Lower lobe of right lung (tissue), 2 donors: ENCODE measurements around the gene FOXJ3. TPM values are rescaled to one million over a fixed set of nuclear protein-coding genes. Genes with fewer than 3 reads are reported as not detected.

Source experiments
- ATAC-seq, 2 donors: fragments of 200-7000 bp; cut with Tn5 transposase; one replicate each; pipeline ENCODE4 v1.9.1; 2020 to 2022; ENCODE audit warnings: mild to moderate bottlenecking in 2 of 2, moderate library complexity in 2 of 2
- DNase-seq: peaks from one replicate; pipeline ENCODE4 v3.0.0-alpha.2; 2020
- H3K27ac ChIP-seq: fragments of 200-600 bp; one replicate; pipeline ENCODE4 v1.8.0; 2022
- H3K27me3 ChIP-seq: fragments of 200-600 bp; one replicate; pipeline ENCODE4 v1.8.0; 2022; ENCODE audit warnings: low read depth
- H3K36me3 ChIP-seq: fragments of 200-600 bp; one replicate; pipeline ENCODE4 v1.8.0; 2022; ENCODE audit warnings: mild to moderate bottlenecking
- H3K4me1 ChIP-seq: fragments of 200-600 bp; one replicate; pipeline ENCODE4 v1.8.0; 2022
- H3K4me3 ChIP-seq: fragments of 200-600 bp; one replicate; pipeline ENCODE4 v1.8.0; 2022; ENCODE audit warnings: mild to moderate bottlenecking
- H3K9me3 ChIP-seq: fragments of 200-600 bp; one replicate; pipeline ENCODE4 v1.8.0; 2022
- CTCF ChIP-seq: fragments of 200-600 bp; IDR thresholded peaks from one replicate; pipeline ENCODE4 v1.8.0; 2022; ENCODE audit warnings: antibody characterized with exemption, mild to moderate bottlenecking
- intact Hi-C: fragments of 100-400 bp; cut with DNase I; formaldehyde crosslinking; loops from one replicate; pipeline ENCODE4 v1.11.0; 2022
- total RNA-seq: library from RNA; stranded (reverse); fragmentation: NEBNext Ultra II Directional; extraction: Animal tissue kit (Norgen Biotek cat#: 25700); gene quantifications from one replicate; pipeline ENCODE4 v1.2.1, GENCODE V29; 2021
- donor health status: DM: no; HTN: yes; CAD: no; lungs with severe emphysema.

The FOXJ3 gene
- total RNA-seq, 1 donor from 2014 or later = 44.0 TPM

- no peak for TF ChIP-seq CTCF
- Histone ChIP-seq H3K27ac (no peak overlapping the region), H3K9me3 (no peaks in the 10 kb centered on the region), H3K4me3 (no peak overlapping the region), H3K36me3 (no peaks in the 10 kb centered on the region), H3K27me3 (no peaks in the 10 kb centered on the region), H3K4me1 (peaks cover 65% of the 10 kb centered on the region)
- no peak for ATAC-seq
- no peak for DNase-seq
- intact Hi-C loops = no loop called here
Observed at GRCh38 chr1:42320708-42321107, 14.3 kb downstream of the FOXJ3 start.

GRCh38 chr1:42319871-42320484 lies 15.1 kb downstream of the FOXJ3 start:
- ATAC-seq (no peak), DNase-seq (no peak)
- H3K27ac ChIP-seq = no peak overlapping the region
- TF ChIP-seq CTCF = no peak
- no peaks in the 10 kb centered on the region for H3K36me3 ChIP-seq
- H3K27me3 ChIP-seq = no peaks in the 10 kb centered on the region
- peaks cover 69% of the 10 kb centered on the region for H3K4me1 ChIP-seq
- no peak overlapping the region for H3K4me3 ChIP-seq
- intact Hi-C loops = no loop called here
- H3K9me3 ChIP-seq = no peaks in the 10 kb centered on the region

- Histone ChIP-seq H3K27me3 (no peaks in the 10 kb centered on the region), H3K36me3 (no peaks in the 10 kb centered on the region), H3K9me3 (no peaks in the 10 kb centered on the region), H3K4me1 (peaks cover 70% of the 10 kb centered on the region), H3K4me3 (no peak overlapping the region), H3K27ac (no peak overlapping the region)
- intact Hi-C loops = no loop called here
- ATAC-seq (no peak), DNase-seq (no peak)
- no peak for TF ChIP-seq CTCF
Observed at GRCh38 chr1:42319128-42319851, 15.7 kb downstream of the FOXJ3 start.

- Histone ChIP-seq H3K27me3 (no peaks in the 10 kb centered on the region), H3K27ac (no peak overlapping the region), H3K4me3 (no peak overlapping the region), H3K4me1 (peaks cover 75% of the 10 kb centered on the region), H3K36me3 (no peaks in the 10 kb centered on the region), H3K9me3 (no peaks in the 10 kb centered on the region)
- intact Hi-C loops = no loop called here
- DNase-seq (no peak), ATAC-seq (no peak)
- TF ChIP-seq CTCF = no peak
Observed at GRCh38 chr1:42318601-42319000, 16.4 kb downstream of the FOXJ3 start.

GRCh38 chr1:42317308-42317707 lies 17.7 kb downstream of the FOXJ3 start:
- no peak for ATAC-seq

More at GRCh38 chr1:42317308-42317707, 17.7 kb downstream of the FOXJ3 start:
- no peak for DNase-seq
- no peak overlapping the region for H3K4me3 ChIP-seq
- peaks cover 74% of the 10 kb centered on the region for H3K4me1 ChIP-seq
- no peaks in the 10 kb centered on the region for H3K27me3 ChIP-seq
- no peaks in the 10 kb centered on the region for H3K36me3 ChIP-seq
- H3K27ac ChIP-seq = no peak overlapping the region
- H3K9me3 ChIP-seq = no peaks in the 10 kb centered on the region
- intact Hi-C loops = no loop called here
- TF ChIP-seq CTCF = no peak
